HEK293 (cell line): ENCODE measurements around the gene AMER3.

ENCODE experiments used
- CTCF ChIA-PET: fragments of 350-600 bp; formaldehyde crosslinking; extraction: SDS; loops from one replicate; lab custom pipeline; 2021; ENCODE audit warnings: antibody characterized with exemption; lab: Yijun Ruan, JAX
- POLR2A ChIA-PET: fragments of 300-600 bp; formaldehyde crosslinking; extraction: SDS; loops from one replicate; lab custom pipeline; 2020; ENCODE audit warnings: antibody characterized with exemption, inconsistent platforms; lab: Yijun Ruan, JAX
- H3K27ac ChIP-seq: fragments of 200-500 bp; sonication (Bioruptor generic); 2 replicates; pipeline ENCODE4 v1.5.1; 2014; ENCODE audit warnings: low read depth, low read length, control low read depth, inconsistent platforms; ENCODE audit errors: extremely low read depth
- H3K36me3 ChIP-seq, 2 experiments: fragments of 200-500 bp in 1 of 2; sonication (Bioruptor generic) in 1 of 2; 1 replicate in 1 of 2; 2 replicates in 1 of 2; pipeline ENCODE4 v1.5.1; 2014 to 2017; ENCODE audit warnings: inconsistent platforms in 2 of 2, low read length in 2 of 2; ENCODE audit not compliant: control insufficient read depth in 2 of 2, insufficient read depth in 1 of 2
- H3K4me1 ChIP-seq: fragments of 200-500 bp; sonication (Bioruptor generic); 2 replicates; pipeline ENCODE4 v1.5.1; 2014; ENCODE audit warnings: mild to moderate bottlenecking, low read length, inconsistent platforms; ENCODE audit not compliant: control insufficient read depth, insufficient read depth
- H3K4me3 ChIP-seq: 2 replicates; pipeline ENCODE4 v1.5.1; 2011; ENCODE audit warnings: low read depth, mild to moderate bottlenecking, control low read depth, low read length, moderate library complexity
- H3K9me3 ChIP-seq: fragments of 200-500 bp; sonication (Bioruptor generic); 2 replicates; pipeline ENCODE4 v1.5.1; 2014; ENCODE audit warnings: low read depth, low read length, inconsistent platforms; ENCODE audit not compliant: control insufficient read depth, insufficient read depth
- HOXC10 ChIP-seq: sonication (generic); formaldehyde crosslinking; IDR thresholded peaks from 2 replicates; pipeline ENCODE4 v1.8.1; 2023; ENCODE audit warnings: mild to moderate bottlenecking, missing genetic modification reagents
- KLF1 ChIP-seq: fragments of 450-650 bp; formaldehyde crosslinking; IDR thresholded peaks from 2 replicates; pipeline ENCODE4 v1.5.1; 2016; ENCODE audit warnings: missing biosample characterization, missing genetic modification characterization
- SALL2 ChIP-seq: fragments of 450-650 bp; formaldehyde crosslinking; IDR thresholded peaks from 2 replicates; pipeline ENCODE4 v1.5.0; 2017; ENCODE audit warnings: missing biosample characterization, mild to moderate bottlenecking, missing genetic modification characterization, borderline replicate concordance
- SETDB1 ChIP-seq: IDR thresholded peaks from one replicate; pipeline ENCODE4 v1.6.1; 2017; ENCODE audit warnings: mild to moderate bottlenecking, low read length, moderate library complexity, mixed read lengths; ENCODE audit not compliant: insufficient read length
- ZBTB48 ChIP-seq: fragments of 450-650 bp; formaldehyde crosslinking; IDR thresholded peaks from 2 replicates; pipeline ENCODE4 v1.5.1; 2016; ENCODE audit warnings: missing biosample characterization, missing genetic modification characterization
- ZBTB6 ChIP-seq: fragments of 450-650 bp; formaldehyde crosslinking; IDR thresholded peaks from 2 replicates; pipeline ENCODE4 v1.5.1; 2017; ENCODE audit warnings: missing biosample characterization, missing genetic modification characterization
- ZFP3 ChIP-seq: fragments of 450-650 bp; formaldehyde crosslinking; IDR thresholded peaks from 2 replicates; pipeline ENCODE4 v1.5.1; 2016; ENCODE audit warnings: low read depth, missing biosample characterization, missing genetic modification characterization
- ZNF19 ChIP-seq: fragments of 450-650 bp; formaldehyde crosslinking; IDR thresholded peaks from 2 replicates; pipeline ENCODE4; 2016; ENCODE audit warnings: missing biosample characterization, missing genetic modification characterization, low read depth
- ZNF280D ChIP-seq: fragments of 450-650 bp; formaldehyde crosslinking; IDR thresholded peaks from 2 replicates; pipeline ENCODE4 v1.5.1; 2016; ENCODE audit warnings: missing biosample characterization, missing genetic modification characterization
- ZNF37A ChIP-seq: fragments of 450-650 bp; IDR thresholded peaks from 2 replicates; pipeline ENCODE4 v1.5.1; 2018; ENCODE audit warnings: missing biosample characterization, missing genetic modification characterization
- ZNF510 ChIP-seq: fragments of 450-650 bp; formaldehyde crosslinking; IDR thresholded peaks from 2 replicates; pipeline ENCODE4 v1.5.1; 2018; ENCODE audit warnings: mild to moderate bottlenecking, missing genetic modification characterization, missing biosample characterization; ENCODE audit not compliant: insufficient replicate concordance
- ZNF514 ChIP-seq: fragments of 450-650 bp; formaldehyde crosslinking; IDR thresholded peaks from 2 replicates; pipeline ENCODE4 v1.5.1; 2016; ENCODE audit warnings: missing biosample characterization, missing genetic modification characterization
- ZNF518A ChIP-seq: fragments of 450-650 bp; formaldehyde crosslinking; conservative IDR thresholded peaks from 2 replicates; pipeline ENCODE4 v1.5.1; 2016; ENCODE audit warnings: low read depth, missing biosample characterization, missing genetic modification characterization
- ZNF792 ChIP-seq: fragments of 450-650 bp; formaldehyde crosslinking; IDR thresholded peaks from 2 replicates; pipeline ENCODE4 v1.5.1; 2016; ENCODE audit warnings: missing biosample characterization, missing genetic modification characterization
- TF ChIP-seq, protein P1 (sequence below): fragments of 450-650 bp; formaldehyde crosslinking; conservative IDR thresholded peaks from 2 replicates; pipeline ENCODE4 v1.5.1; 2016; ENCODE audit warnings: low read depth, missing biosample characterization, missing genetic modification characterization

The AMER3 gene

GRCh38 chr2:130790804-130791616, 35.7 kb downstream of the AMER3 start:
- POLR2A ChIA-PET, result no interaction called here
- TF ChIP-seq HOXC10 (CRISPR knock-in tag) (no peak), ZFP3 (tag by site-specific recombination) (no peak), ZNF514 (tag by site-specific recombination) (no peak), SETDB1 (no peak)
- TF ChIP-seq, protein P1, sequence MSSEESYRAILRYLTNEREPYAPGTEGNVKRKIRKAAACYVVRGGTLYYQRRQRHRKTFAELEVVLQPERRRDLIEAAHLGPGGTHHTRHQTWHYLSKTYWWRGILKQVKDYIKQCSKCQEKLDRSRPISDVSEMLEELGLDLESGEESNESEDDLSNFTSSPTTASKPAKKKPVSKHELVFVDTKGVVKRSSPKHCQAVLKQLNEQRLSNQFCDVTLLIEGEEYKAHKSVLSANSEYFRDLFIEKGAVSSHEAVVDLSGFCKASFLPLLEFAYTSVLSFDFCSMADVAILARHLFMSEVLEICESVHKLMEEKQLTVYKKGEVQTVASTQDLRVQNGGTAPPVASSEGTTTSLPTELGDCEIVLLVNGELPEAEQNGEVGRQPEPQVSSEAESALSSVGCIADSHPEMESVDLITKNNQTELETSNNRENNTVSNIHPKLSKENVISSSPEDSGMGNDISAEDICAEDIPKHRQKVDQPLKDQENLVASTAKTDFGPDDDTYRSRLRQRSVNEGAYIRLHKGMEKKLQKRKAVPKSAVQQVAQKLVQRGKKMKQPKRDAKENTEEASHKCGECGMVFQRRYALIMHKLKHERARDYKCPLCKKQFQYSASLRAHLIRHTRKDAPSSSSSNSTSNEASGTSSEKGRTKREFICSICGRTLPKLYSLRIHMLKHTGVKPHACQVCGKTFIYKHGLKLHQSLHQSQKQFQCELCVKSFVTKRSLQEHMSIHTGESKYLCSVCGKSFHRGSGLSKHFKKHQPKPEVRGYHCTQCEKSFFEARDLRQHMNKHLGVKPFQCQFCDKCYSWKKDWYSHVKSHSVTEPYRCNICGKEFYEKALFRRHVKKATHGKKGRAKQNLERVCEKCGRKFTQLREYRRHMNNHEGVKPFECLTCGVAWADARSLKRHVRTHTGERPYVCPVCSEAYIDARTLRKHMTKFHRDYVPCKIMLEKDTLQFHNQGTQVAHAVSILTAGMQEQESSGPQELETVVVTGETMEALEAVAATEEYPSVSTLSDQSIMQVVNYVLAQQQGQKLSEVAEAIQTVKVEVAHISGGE, result no peak
- TF ChIP-seq, all 188 proteins: peak for 0
- CTCF ChIA-PET, result no interaction called here
- Histone ChIP-seq H3K27ac (no peak overlapping the region), H3K4me3 (no peak overlapping the region), H3K9me3 (no peaks in the 10 kb centered on the region), H3K4me1 (no peaks in the 10 kb centered on the region), H3K36me3 (no peaks in the 10 kb centered on the region)

DNA sequence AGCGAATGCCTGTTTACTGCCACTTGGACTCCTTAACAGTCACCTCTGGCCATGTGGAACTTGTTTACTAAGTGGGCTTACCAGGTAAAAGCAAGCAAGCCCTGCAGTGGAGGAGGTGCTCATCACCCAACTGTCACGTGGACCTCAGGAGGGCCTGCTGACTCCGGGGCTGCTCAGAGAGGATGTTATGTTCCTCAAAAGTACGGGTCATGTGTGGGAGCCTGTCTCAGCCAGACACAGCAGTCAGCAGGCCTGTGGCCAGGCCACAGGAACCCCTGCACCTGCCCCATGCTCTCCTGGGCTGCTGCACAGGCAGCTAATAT, 36.2 kb downstream of the AMER3 start:
- TF ChIP-seq ZBTB48 (tag by site-specific recombination), result no peak
- no peak for TF ChIP-seq ZNF37A (tag by site-specific recombination)
- no peak for TF ChIP-seq HOXC10 (CRISPR knock-in tag)
- TF ChIP-seq ZBTB6 (tag by site-specific recombination), result no peak
- no peak for TF ChIP-seq ZNF510
- TF ChIP-seq, all 188 proteins: peak for 0
- POLR2A ChIA-PET, result no interaction called here
- Histone ChIP-seq H3K4me3 (no peak overlapping the region), H3K4me1 (no peaks in the 10 kb centered on the region), H3K36me3 (no peaks in the 10 kb centered on the region), H3K27ac (no peak overlapping the region), H3K9me3 (no peaks in the 10 kb centered on the region)
- CTCF ChIA-PET, result no interaction called here

DNA sequence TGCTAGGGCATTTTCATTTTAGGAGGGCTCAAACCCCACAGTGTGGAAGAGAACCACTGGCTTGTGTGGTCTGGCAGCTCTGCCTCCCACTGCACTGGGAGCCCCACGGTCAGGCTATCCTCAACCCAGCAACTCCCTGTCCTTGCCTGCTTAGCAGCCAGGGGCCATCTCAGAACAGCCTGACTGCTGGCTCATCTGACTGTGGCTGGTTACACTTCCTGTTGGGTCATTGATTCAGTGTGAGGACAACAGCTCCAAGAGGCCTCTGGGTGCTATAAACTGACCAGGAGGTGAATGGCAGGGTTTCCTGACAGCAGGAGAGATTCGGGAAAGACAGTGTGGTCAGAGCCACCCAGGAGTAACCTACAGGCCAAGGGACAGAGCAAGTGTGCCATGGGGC, 40.1 kb downstream of the AMER3 start:
- Histone ChIP-seq H3K4me3 (no peak overlapping the region), H3K9me3 (no peaks in the 10 kb centered on the region), H3K27ac (no peak overlapping the region), H3K4me1 (no peaks in the 10 kb centered on the region), H3K36me3 (no peaks in the 10 kb centered on the region)
- CTCF ChIA-PET, result interaction anchor here (0.9 to 1.6 kb wide), 4 partner anchors 79 to 172 kb away, joined by 3 to 10 read pairs (median 4); no protein-coding TSS in a partner anchor
- POLR2A ChIA-PET, result interaction anchor here (0.6 kb wide), 1 partner anchor 74 kb away, joined by 3 read pairs; no protein-coding TSS in a partner anchor
- TF ChIP-seq ZNF518A (tag by site-specific recombination) (no peak), SALL2 (tag by site-specific recombination) (no peak), ZNF792 (tag by site-specific recombination) (no peak), ZNF19 (tag by site-specific recombination) (no peak), ZNF280D (tag by site-specific recombination) (no peak), KLF1 (no peak)
